ENCODE measurements around the gene ZNF32. TPM values are rescaled to one million over a fixed set of nuclear protein-coding genes. Genes with fewer than 3 reads are reported as not detected.
"Not testable (repeated sequence)": the region's sequence is repeated elsewhere in the genome, so short reads cannot be mapped to it uniquely, and the experiment has no call there.

ZNF32 gene
- total RNA-seq, 1 experiment from 2014 or later, result 25.4 TPM

GRCh38 chr10:43601576-43601975 lies 47.1 kb downstream of the ZNF32 start:
- in situ Hi-C loops (cut with HindIII; ENCODE audit: low pct_unique_long_range_greater_than_20kb, low sequenced_read_pairs); DNase-seq (ENCODE audit: low read depth, low spot score): not testable (repeated sequence)

- in situ Hi-C loops (cut with HindIII; ENCODE audit: low pct_unique_long_range_greater_than_20kb, low sequenced_read_pairs), result no loop called here
- DNase-seq (ENCODE audit: low read depth, low spot score), result no peak
Measured at GRCh38 chr10:43599333-43599732, 49.3 kb downstream of the ZNF32 start.

GRCh38 chr10:43598446-43598845 lies 50.2 kb downstream of the ZNF32 start:
- no peak for DNase-seq (ENCODE audit: low read depth, low spot score)
- in situ Hi-C loops (cut with HindIII; ENCODE audit: low pct_unique_long_range_greater_than_20kb, low sequenced_read_pairs), result no loop called here

DNA sequence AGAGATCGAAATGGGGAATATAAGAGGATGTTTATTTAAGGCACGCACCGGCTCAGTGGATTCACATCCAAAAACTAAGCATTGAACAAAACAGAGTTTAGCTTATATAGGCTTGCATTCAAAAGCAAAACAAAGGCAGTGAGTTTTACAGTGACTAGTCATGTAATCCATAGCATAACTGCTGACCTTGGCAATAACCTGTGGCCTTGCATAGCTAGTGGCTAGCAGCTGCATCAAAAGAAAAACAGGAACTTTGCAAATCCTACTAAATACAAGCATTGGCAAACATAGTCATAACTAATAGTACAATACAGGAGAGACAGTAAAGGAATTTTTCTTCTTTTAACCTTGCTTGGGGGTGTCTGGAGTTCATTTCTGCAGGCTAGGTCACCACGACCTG lies 52.1 kb downstream of the ZNF32 start:
- no peak for DNase-seq (ENCODE audit: low read depth, low spot score)
- in situ Hi-C loops (cut with HindIII; ENCODE audit: low pct_unique_long_range_greater_than_20kb, low sequenced_read_pairs), result no loop called here

DNA sequence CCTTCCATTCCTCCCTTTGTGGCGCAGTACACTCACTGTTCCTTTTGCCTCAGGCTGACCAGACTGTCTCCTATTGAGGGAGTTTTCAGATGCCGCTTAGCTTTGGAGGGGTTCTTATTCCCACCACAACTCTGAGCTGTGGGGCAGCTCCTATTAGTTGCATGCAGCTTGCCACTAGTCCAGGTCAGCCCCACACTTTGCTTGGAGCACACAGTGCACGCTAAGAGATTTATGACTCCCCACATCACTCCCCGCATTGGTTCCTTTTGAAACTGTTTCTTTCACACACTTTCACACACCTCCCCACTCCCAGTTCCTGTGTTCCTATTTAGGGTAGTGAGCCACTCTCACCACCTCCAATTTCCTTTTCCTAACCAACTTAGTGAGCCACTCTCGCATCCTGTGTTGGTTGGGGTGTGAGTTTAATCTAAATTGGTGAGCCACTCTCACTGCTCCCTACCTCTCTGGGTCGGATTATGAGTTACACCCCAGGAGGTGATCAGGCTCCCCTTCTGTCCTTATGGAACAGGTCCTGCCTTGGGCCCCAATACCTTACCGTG lies 52.9 kb downstream of the ZNF32 start:
- in situ Hi-C loops (cut with HindIII; ENCODE audit: low pct_unique_long_range_greater_than_20kb, low sequenced_read_pairs), result no loop called here
- no peak for DNase-seq (ENCODE audit: low read depth, low spot score)

- in situ Hi-C loops (cut with HindIII; ENCODE audit: low pct_unique_long_range_greater_than_20kb, low sequenced_read_pairs), result no loop called here
- no peak for DNase-seq (ENCODE audit: low read depth, low spot score)
Measured at GRCh38 chr10:43594944-43595589, 53.6 kb downstream of the ZNF32 start.

Other genes starting within 250 kb of the ZNF32 start
- 265 and 297 TPM in 2 replicates for gene HNRNPF, start 239.7 kb downstream of the ZNF32 start, total RNA-seq (2014; rRNA removed; shearing (Covaris generic))
- gene ZNF487, start 211.8 kb downstream of the ZNF32 start, total RNA-seq (2014; rRNA removed; shearing (Covaris generic)), result 1.7 and 2.9 TPM in 2 replicates
- 1.8 and 2.1 TPM in 2 replicates for gene ZNF239, start 74.3 kb downstream of the ZNF32 start, total RNA-seq (2014; rRNA removed; shearing (Covaris generic))
- 2.4 and 3.9 TPM in 2 replicates for gene ZNF485, start 42.4 kb downstream of the ZNF32 start, total RNA-seq (2014; rRNA removed; shearing (Covaris generic))

Measured in SK-MEL-5 (cell line).